Neural cell (in vitro differentiated cells): ENCODE measurements around the gene ZNF618. TPM values are rescaled to one million over a fixed set of nuclear protein-coding genes. Genes with fewer than 3 reads are reported as not detected.

Source experiments
- H2AFZ ChIP-seq: fragments of 200-600, 300-800 bp; sonication (generic), shearing (Covaris generic); 2 replicates; pipeline ENCODE4 v1.6.0; 2014; ENCODE audit warnings: low read depth, mild to moderate bottlenecking, antibody characterized with exemption, low read length, moderate library complexity
- H3F3A ChIP-seq: fragments of 200-600 bp; shearing (Covaris generic); 2 replicates; pipeline ENCODE4 v1.6.1; 2016; ENCODE audit warnings: mild to moderate bottlenecking, moderate library complexity, mixed read lengths, antibody characterized with exemption, low read length; ENCODE audit not compliant: insufficient read depth, poor library complexity, severe bottlenecking
- H3K27ac ChIP-seq: fragments of 200-600, 300-800 bp; sonication (generic), shearing (Covaris generic); 2 replicates; pipeline ENCODE4 v1.5.1; 2014; ENCODE audit warnings: mild to moderate bottlenecking, low read length, moderate library complexity
- H3K27me3 ChIP-seq: fragments of 300-800, 200-600 bp; sonication (generic), shearing (Covaris generic); 2 replicates; pipeline ENCODE4 v1.6.0; 2014; ENCODE audit warnings: mild to moderate bottlenecking, low read depth, low read length, moderate library complexity; ENCODE audit not compliant: insufficient read depth
- H3K36me3 ChIP-seq: fragments of 300-800, 200-600 bp; sonication (generic), shearing (Covaris generic); 2 replicates; pipeline ENCODE4 v1.5.1; 2014; ENCODE audit warnings: mild to moderate bottlenecking, antibody characterized with exemption, low read length, moderate library complexity; ENCODE audit not compliant: insufficient read depth
- H3K4me2 ChIP-seq: fragments of 300-800, 200-600 bp; sonication (generic), shearing (Covaris generic); 2 replicates; pipeline ENCODE4 v1.6.0; 2014; ENCODE audit warnings: mild to moderate bottlenecking, low read length
- H3K4me3 ChIP-seq: fragments of 300-800, 200-600 bp; sonication (generic), shearing (Covaris generic); 2 replicates; pipeline ENCODE4 v1.5.1; 2014; ENCODE audit warnings: mild to moderate bottlenecking, low read length, moderate library complexity
- H3K79me2 ChIP-seq: fragments of 200-600 bp; shearing (Covaris generic); replicated peaks from 2 replicates; pipeline ENCODE4 v1.6.0; 2014; ENCODE audit warnings: mild to moderate bottlenecking, low read length, moderate library complexity; ENCODE audit not compliant: insufficient read depth
- H3K9ac ChIP-seq: fragments of 300-800, 200-600 bp; sonication (generic), shearing (Covaris generic); 2 replicates; pipeline ENCODE4 v1.6.1; 2016; ENCODE audit warnings: mild to moderate bottlenecking, low read length, mixed read lengths
- H3K9me2 ChIP-seq: fragments of 200-600 bp; shearing (Covaris generic); 2 replicates; pipeline ENCODE4 v1.6.1; 2016; ENCODE audit warnings: mild to moderate bottlenecking, low read length, mixed read lengths; ENCODE audit not compliant: insufficient read depth
- H3K9me3 ChIP-seq: fragments of 200-600, 300-800 bp; sonication (generic), shearing (Covaris generic); 2 replicates; pipeline ENCODE4 v1.6.1; 2016; ENCODE audit warnings: mild to moderate bottlenecking, mixed run types, low read length, moderate library complexity, mixed read lengths
- H4K20me1 ChIP-seq: fragments of 200-600 bp; shearing (Covaris generic); 2 replicates; pipeline ENCODE4 v1.6.1; 2016; ENCODE audit warnings: mild to moderate bottlenecking, mixed run types; ENCODE audit not compliant: insufficient read depth
- CTCF ChIP-seq: fragments of 450-650 bp; IDR thresholded peaks from 2 replicates; pipeline ENCODE4 v1.5.1; 2014; ENCODE audit warnings: antibody characterized with exemption, mild to moderate bottlenecking, moderate library complexity; ENCODE audit not compliant: poor library complexity, severe bottlenecking
- EP300 ChIP-seq: fragments of 450-650 bp; conservative IDR thresholded peaks from 2 replicates; pipeline ENCODE4 v1.6.1; 2014; ENCODE audit warnings: antibody characterized with exemption, mild to moderate bottlenecking, moderate library complexity; ENCODE audit not compliant: poor library complexity, severe bottlenecking
- EZH2 ChIP-seq: fragments of 200-600, 300-800 bp; shearing (Covaris generic), sonication (generic); IDR thresholded peaks from 2 replicates; pipeline ENCODE4 v1.6.1; 2014; ENCODE audit warnings: antibody characterized with exemption, low read length, borderline replicate concordance, mild to moderate bottlenecking; ENCODE audit not compliant: insufficient read depth, poor library complexity, severe bottlenecking
- MXI1 ChIP-seq: fragments of 450-650 bp; conservative IDR thresholded peaks from 2 replicates; pipeline ENCODE4 v1.6.1; 2014; ENCODE audit warnings: antibody characterized with exemption, mild to moderate bottlenecking; ENCODE audit not compliant: poor library complexity, severe bottlenecking
- POLR2AphosphoS5 ChIP-seq: IDR thresholded peaks from 2 replicates; pipeline ENCODE4 v1.6.1; 2012
- RAD21 ChIP-seq: fragments of 450-650 bp; conservative IDR thresholded peaks from 2 replicates; pipeline ENCODE4 v1.6.1; 2014; ENCODE audit warnings: antibody characterized with exemption, mild to moderate bottlenecking, moderate library complexity
- REST ChIP-seq: IDR thresholded peaks from 2 replicates; pipeline ENCODE4 v1.6.1; 2012; ENCODE audit warnings: borderline replicate concordance
- SMC3 ChIP-seq: fragments of 450-650 bp; conservative IDR thresholded peaks from 2 replicates; pipeline ENCODE4 v1.6.1; 2014; ENCODE audit warnings: antibody characterized with exemption, mild to moderate bottlenecking, moderate library complexity; ENCODE audit not compliant: poor library complexity
- TAF1 ChIP-seq: IDR thresholded peaks from 2 replicates; pipeline ENCODE4 v1.6.1; 2012; ENCODE audit warnings: low read depth
- polyA plus RNA-seq: library from polyadenylated mRNA; depleted of rRNA; stranded (reverse); fragments of >200 nt; gene quantifications from 2 replicates; pipeline ENCODE4 v1.2.3, GENCODE V29; 2014

The ZNF618 gene
- polyA plus RNA-seq, 1 donor from 2014 or later: 7.1 TPM

GRCh38 chr9:114006155-114006550 lies 130.0 kb downstream of the ZNF618 start (continued):
- no peak for TF ChIP-seq CTCF

DNA sequence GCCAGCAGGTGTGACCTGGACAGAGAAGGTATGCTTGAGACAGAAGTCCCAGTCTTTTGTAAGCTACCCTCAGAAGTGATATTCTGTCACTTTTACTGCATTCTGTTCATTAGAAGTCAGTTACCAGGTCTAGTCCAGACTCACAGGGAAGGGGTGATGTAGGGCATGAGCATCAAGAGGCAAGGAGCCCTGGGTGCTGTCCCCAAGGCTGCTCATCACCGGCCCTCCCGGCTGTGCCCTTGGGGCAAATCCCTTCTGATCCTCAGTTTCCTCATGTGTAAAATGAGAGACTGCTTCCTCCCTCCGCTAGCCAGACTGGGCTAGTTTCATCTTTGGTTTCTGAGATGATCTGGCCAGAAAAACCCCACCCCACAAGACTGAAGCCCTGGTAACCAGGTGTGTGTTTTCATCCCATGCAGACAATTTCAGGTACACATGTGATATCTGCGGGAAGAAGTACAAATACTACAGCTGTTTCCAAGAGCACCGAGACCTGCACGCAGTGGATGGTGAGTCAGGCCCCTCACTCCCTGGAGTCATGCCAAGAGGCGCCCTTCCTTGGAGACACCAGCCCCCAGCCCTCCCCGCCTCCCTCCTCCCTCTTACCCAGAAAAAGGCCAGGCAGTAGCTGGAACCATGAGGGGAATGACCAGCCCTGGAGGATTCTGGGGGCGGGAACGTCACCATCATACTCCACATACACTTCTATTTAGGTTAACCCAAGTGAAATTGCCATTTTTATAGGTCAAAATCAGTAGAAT lies 131.0 kb downstream of the ZNF618 start:
- Histone ChIP-seq H3K27ac (no peak overlapping the region), H3K27me3 (no peaks in the 10 kb centered on the region), H3K79me2 (no peaks in the 10 kb centered on the region), H3K9me2 (no peaks in the 10 kb centered on the region), H2AFZ (no peak overlapping the region), H3K4me2 (no peak overlapping the region), H3K9me3 (no peaks in the 10 kb centered on the region), H3K36me3 (peaks cover 30% of the 10 kb centered on the region), H3F3A (no peaks in the 10 kb centered on the region), H3K4me3 (no peak overlapping the region), H4K20me1 (no peaks in the 10 kb centered on the region), H3K9ac (no peak overlapping the region)
- TF ChIP-seq MXI1: no peak
- no peak for TF ChIP-seq CTCF
- no peak for TF ChIP-seq POLR2AphosphoS5
- TF ChIP-seq REST: no peak
- TF ChIP-seq SMC3: no peak
- TF ChIP-seq RAD21: no peak
- TF ChIP-seq EP300: no peak
- TF ChIP-seq TAF1: no peak
- no peak for TF ChIP-seq EZH2
